ENCODE results near the gene CPT2. TPM values are rescaled to one million over a fixed set of nuclear protein-coding genes. Genes with fewer than 3 reads are reported as not detected.

Gene CPT2
- total and polyA plus RNA-seq, 8 donors: 6.3 to 13.4 (median 10.9) TPM

GRCh38 chr1:53176452-53177208 lies 20.0 kb upstream of the CPT2 start:
- peak overlapping the region in 3 of 4 donors; percentile 28 to 57 (median 29) for H3K27ac ChIP-seq
- peak overlapping the region in 1 of 4 donors; percentile 1 for H3K4me3 ChIP-seq
- WGBS, 2 donors: 13 to 14% methylated on average over 10 of the region's 10 CpGs
- H3K4me1 ChIP-seq: peaks cover 16 to 24% (median 23%) of the 10 kb centered on the region in 3 donors
- no peaks in the 10 kb centered on the region for H3K9me3 ChIP-seq
- ATAC-seq (peak; percentile 89 to 91 (median 90)), FAIRE-seq (no peak), DNase-seq (peak; percentile 45 to 75 (median 58))
- intact Hi-C loops (cut with DNase I): no loop called here
- TF ChIP-seq CTCF (IDR thresholded peaks at IDR 0.05): no peak
- no peaks in the 10 kb centered on the region for H3K27me3 ChIP-seq
- no peaks in the 10 kb centered on the region for H3K36me3 ChIP-seq

- 84 to 91% methylated on average over 2 of the region's 2 CpGs for WGBS, 2 donors
- no peaks in the 10 kb centered on the region for H3K36me3 ChIP-seq
- ATAC-seq (no peak), DNase-seq (no peak), FAIRE-seq (no peak)
- H3K9me3 ChIP-seq: no peaks in the 10 kb centered on the region
- H3K4me1 ChIP-seq: peaks cover 20 to 36% (median 25%) of the 10 kb centered on the region in 3 donors
- no peak for TF ChIP-seq CTCF (IDR thresholded peaks at IDR 0.05)
- H3K4me3 ChIP-seq: no peak overlapping the region
- H3K27ac ChIP-seq: no peak overlapping the region
- H3K27me3 ChIP-seq: no peaks in the 10 kb centered on the region
- intact Hi-C loops (cut with DNase I): loop anchor here in 1 of 3 donors (10.0 kb wide), 2 partner anchors 265 to 475 kb away; no protein-coding TSS in a partner anchor
These were observed 16.4 kb upstream of the CPT2 start for GRCh38 chr1:53180226-53180625.

- Histone ChIP-seq H3K9me3 (no peaks in the 10 kb centered on the region), H3K27ac (no peak overlapping the region), H3K4me3 (no peak overlapping the region), H3K36me3 (no peaks in the 10 kb centered on the region), H3K4me1 (peaks cover 19 to 34% (median 19%) of the 10 kb centered on the region in 3 donors), H3K27me3 (no peaks in the 10 kb centered on the region)
- TF ChIP-seq CTCF (IDR thresholded peaks at IDR 0.05): no peak
- WGBS, 2 donors: 92 to 96% methylated on average over 5 of the region's 5 CpGs
- intact Hi-C loops (cut with DNase I): loop anchor here in 1 of 3 donors (10.0 kb wide), 2 partner anchors 266 to 476 kb away; no protein-coding TSS in a partner anchor
- FAIRE-seq: no peak
- no peak for DNase-seq
- ATAC-seq: no peak
These were observed 15.7 kb upstream of the CPT2 start for GRCh38 chr1:53180951-53181350.

GRCh38 chr1:53182111-53182593 lies 14.5 kb upstream of the CPT2 start:
- H3K4me3 ChIP-seq: no peak overlapping the region
- no peak overlapping the region for H3K27ac ChIP-seq
- peaks cover 7 to 22% (median 9%) of the 10 kb centered on the region in 3 donors for H3K4me1 ChIP-seq
- H3K36me3 ChIP-seq: no peaks in the 10 kb centered on the region
- DNase-seq (peak; percentile 60 to 92 (median 83)), FAIRE-seq (peak; percentile 73), ATAC-seq (peak; percentile 65 to 78 (median 73))
- H3K27me3 ChIP-seq: no peaks in the 10 kb centered on the region
- H3K9me3 ChIP-seq: no peaks in the 10 kb centered on the region
- WGBS, 2 donors: 20 to 22% methylated on average over 16 of the region's 16 CpGs
- TF ChIP-seq CTCF (IDR thresholded peaks at IDR 0.05): peak; percentile 69 to 89 (median 80)
- intact Hi-C loops (cut with DNase I): loop anchor here in 1 of 3 donors (10.0 kb wide), 2 partner anchors 267 to 477 kb away; no protein-coding TSS in a partner anchor

All from pancreas (tissue), 10 donors.